LNCaP clone FGC (cell line): ENCODE results near the gene MAGIX.

Source experiments
- DNase-seq: peaks from one replicate; pipeline ENCODE4 v3.0.0-alpha.2; 2011; ENCODE audit warnings: low read depth
- H3K4me3 ChIP-seq: 2 replicates; pipeline ENCODE4 v1.5.1; 2011; ENCODE audit warnings: mild to moderate bottlenecking, low read depth, low read length, control low read depth
- TF ChIP-seq, protein P1 (sequence below): IDR thresholded peaks from 2 replicates; pipeline ENCODE4 v1.5.1; 2012; ENCODE audit warnings: mild to moderate bottlenecking; ENCODE audit not compliant: control insufficient read depth, insufficient read depth; ENCODE audit errors: extremely low read depth

The MAGIX gene

GRCh38 chrX:49206543-49206942, 44.0 kb downstream of the MAGIX start:
- H3K4me3 ChIP-seq: no peak overlapping the region
- DNase-seq: no peak
- TF ChIP-seq, protein P1, sequence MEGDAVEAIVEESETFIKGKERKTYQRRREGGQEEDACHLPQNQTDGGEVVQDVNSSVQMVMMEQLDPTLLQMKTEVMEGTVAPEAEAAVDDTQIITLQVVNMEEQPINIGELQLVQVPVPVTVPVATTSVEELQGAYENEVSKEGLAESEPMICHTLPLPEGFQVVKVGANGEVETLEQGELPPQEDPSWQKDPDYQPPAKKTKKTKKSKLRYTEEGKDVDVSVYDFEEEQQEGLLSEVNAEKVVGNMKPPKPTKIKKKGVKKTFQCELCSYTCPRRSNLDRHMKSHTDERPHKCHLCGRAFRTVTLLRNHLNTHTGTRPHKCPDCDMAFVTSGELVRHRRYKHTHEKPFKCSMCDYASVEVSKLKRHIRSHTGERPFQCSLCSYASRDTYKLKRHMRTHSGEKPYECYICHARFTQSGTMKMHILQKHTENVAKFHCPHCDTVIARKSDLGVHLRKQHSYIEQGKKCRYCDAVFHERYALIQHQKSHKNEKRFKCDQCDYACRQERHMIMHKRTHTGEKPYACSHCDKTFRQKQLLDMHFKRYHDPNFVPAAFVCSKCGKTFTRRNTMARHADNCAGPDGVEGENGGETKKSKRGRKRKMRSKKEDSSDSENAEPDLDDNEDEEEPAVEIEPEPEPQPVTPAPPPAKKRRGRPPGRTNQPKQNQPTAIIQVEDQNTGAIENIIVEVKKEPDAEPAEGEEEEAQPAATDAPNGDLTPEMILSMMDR: no peak

DNA sequence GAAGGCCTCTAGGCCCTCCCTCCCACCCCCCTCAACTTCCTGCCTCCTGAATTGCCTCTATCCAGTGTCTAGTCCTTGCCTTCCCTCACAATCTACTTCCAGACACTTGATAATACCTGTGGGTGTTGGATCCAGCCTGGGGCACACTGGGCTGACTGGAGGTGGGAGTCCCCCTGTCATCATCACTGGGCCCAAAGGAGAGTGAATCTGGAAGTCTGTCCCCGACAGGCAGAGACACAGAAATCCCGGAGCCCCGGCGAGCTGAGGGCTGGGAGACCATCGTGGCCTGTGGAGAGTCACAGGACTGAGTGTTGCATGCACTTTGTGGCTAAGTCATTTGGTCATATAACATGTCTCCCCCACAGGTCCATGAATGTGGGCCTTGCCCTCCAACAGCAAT, 45.8 kb downstream of the MAGIX start:
- no peak overlapping the region for H3K4me3 ChIP-seq
- TF ChIP-seq, protein P1: no peak
- no peak for DNase-seq

GRCh38 chrX:49209434-49210251, 47.1 kb downstream of the MAGIX start:
- no peak for DNase-seq
- TF ChIP-seq, protein P1: no peak
- no peak overlapping the region for H3K4me3 ChIP-seq

DNA sequence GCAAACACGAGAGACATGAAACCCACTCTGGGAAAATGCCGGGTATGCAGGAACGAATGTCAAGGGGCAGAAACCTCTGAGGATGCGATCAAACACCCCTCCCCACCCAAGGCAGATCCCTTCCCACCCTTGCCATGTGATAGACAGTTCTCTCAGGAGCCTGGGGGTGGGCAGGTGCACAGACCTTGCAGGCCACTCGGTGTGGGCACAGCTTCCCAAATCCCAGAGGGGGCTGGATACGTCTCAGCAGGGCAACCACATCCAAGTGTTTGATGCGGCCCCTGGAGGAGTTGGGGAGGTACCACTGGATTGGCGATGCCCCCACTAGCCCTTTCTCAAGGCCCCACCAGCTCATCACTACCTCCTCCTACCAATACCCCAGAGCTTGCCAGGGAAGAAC, 47.8 kb downstream of the MAGIX start:
- H3K4me3 ChIP-seq: no peak overlapping the region
- no peak for DNase-seq
- TF ChIP-seq, protein P1: no peak

DNA sequence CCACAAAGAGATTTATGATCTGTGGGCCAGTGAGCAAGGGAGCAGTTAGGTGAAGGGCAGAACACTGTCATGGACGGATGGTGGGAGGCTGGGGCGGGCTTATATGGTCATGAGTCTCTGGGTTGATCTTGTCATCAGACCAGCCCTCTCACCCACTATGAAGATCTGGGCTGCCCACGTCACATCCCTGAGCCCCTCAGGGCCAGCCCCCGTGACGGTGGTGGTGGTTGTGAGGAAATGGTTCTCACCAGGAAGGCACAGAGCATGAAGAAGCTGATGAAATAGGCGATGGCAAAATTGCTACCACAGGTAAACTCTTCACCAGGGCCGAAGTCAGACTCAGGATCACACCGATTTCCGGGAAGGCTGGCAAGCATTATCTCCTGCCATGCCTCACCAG, 48.5 kb downstream of the MAGIX start:
- TF ChIP-seq, protein P1: no peak
- H3K4me3 ChIP-seq: no peak overlapping the region
- DNase-seq: no peak

- TF ChIP-seq, protein P1: no peak
- H3K4me3 ChIP-seq: no peak overlapping the region
- DNase-seq: no peak
These were observed 49.7 kb downstream of the MAGIX start for GRCh38 chrX:49212209-49212608.

DNA sequence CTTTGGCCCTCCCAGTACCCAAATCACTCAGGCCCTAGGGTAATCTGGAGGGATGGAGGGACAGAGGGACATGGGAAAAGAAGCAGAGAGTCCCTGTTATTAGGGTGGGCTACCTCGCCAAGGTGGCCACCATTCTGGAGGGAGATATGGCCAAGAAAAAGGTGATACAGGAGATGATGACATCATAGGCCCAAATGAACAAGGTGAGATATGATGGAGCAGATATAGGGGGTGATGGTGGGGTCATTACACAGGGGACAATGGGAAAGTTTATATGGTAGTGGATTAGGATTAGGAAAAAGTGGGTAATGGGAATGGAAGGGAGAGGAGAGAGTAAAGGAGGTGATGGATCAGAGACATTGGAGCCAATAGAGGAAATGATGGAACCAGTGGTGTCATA, 50.3 kb downstream of the MAGIX start:
- no peak overlapping the region for H3K4me3 ChIP-seq
- DNase-seq: no peak
- TF ChIP-seq, protein P1: no peak
